Measurements from ENCODE around the gene ANAPC4. TPM values are rescaled to one million over a fixed set of nuclear protein-coding genes. Genes with fewer than 3 reads are reported as not detected.
A peak's percentile ranks its signal among the peaks of the same experiment; 100 is the strongest.

The ANAPC4 gene
- total and polyA plus RNA-seq, 2 of the 13 experiments (the other 11 are each of a cell fraction or from before 2014, with no cell fraction given), result 14.5 to 30.2 TPM

GRCh38 chr4:25376754-25377571 lies at the start of gene ANAPC4 (continued):
- TF ChIP-seq, protein P1, sequence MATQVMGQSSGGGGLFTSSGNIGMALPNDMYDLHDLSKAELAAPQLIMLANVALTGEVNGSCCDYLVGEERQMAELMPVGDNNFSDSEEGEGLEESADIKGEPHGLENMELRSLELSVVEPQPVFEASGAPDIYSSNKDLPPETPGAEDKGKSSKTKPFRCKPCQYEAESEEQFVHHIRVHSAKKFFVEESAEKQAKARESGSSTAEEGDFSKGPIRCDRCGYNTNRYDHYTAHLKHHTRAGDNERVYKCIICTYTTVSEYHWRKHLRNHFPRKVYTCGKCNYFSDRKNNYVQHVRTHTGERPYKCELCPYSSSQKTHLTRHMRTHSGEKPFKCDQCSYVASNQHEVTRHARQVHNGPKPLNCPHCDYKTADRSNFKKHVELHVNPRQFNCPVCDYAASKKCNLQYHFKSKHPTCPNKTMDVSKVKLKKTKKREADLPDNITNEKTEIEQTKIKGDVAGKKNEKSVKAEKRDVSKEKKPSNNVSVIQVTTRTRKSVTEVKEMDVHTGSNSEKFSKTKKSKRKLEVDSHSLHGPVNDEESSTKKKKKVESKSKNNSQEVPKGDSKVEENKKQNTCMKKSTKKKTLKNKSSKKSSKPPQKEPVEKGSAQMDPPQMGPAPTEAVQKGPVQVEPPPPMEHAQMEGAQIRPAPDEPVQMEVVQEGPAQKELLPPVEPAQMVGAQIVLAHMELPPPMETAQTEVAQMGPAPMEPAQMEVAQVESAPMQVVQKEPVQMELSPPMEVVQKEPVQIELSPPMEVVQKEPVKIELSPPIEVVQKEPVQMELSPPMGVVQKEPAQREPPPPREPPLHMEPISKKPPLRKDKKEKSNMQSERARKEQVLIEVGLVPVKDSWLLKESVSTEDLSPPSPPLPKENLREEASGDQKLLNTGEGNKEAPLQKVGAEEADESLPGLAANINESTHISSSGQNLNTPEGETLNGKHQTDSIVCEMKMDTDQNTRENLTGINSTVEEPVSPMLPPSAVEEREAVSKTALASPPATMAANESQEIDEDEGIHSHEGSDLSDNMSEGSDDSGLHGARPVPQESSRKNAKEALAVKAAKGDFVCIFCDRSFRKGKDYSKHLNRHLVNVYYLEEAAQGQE (IDR thresholded peaks at IDR 0.05; ENCODE audit: borderline replicate concordance in 1 of 2, low read depth in 1 of 2, low read length in 2 of 2), result peak in 1 of 2 experiments; percentile 42; a peak in 1 of 4 replicates
- no peak for TF ChIP-seq SIN3B (IDR thresholded peaks at IDR 0.05; ENCODE audit: low read length)
- TF ChIP-seq BRD4 (CRISPR knock-in tag; IDR thresholded peaks at IDR 0.05), result no peak
- TF ChIP-seq ZNF124 (CRISPR knock-in tag; IDR thresholded peaks at IDR 0.05), result no peak
- peak; percentile 51; the same call in 1 of the 2 replicates for TF ChIP-seq SPEN (CRISPR knock-in tag; IDR thresholded peaks at IDR 0.05; ENCODE audit: low read depth)
- no peak for TF ChIP-seq JUND (CRISPR knock-in tag; IDR thresholded peaks at IDR 0.05)
- no peak for TF ChIP-seq ZNF160 (CRISPR knock-in tag; IDR thresholded peaks at IDR 0.05)
- TF ChIP-seq ZNF749 (CRISPR knock-in tag; IDR thresholded peaks at IDR 0.05; ENCODE audit: borderline replicate concordance), result no peak
- no peak; the same call in 1 of the 2 replicates for TF ChIP-seq RXRB (CRISPR knock-in tag; IDR thresholded peaks at IDR 0.05; ENCODE audit: borderline replicate concordance)
- TF ChIP-seq JUNB (CRISPR knock-in tag; IDR thresholded peaks at IDR 0.05; ENCODE audit: borderline replicate concordance), result no peak
- TF ChIP-seq ATF7-NPFF (CRISPR knock-in tag; IDR thresholded peaks at IDR 0.05; ENCODE audit: low read depth), result 0 out of 2 replicates have a peak, but pooled peaks have one; percentile 26
- TF ChIP-seq E2F1 (CRISPR knock-in tag; IDR thresholded peaks at IDR 0.05), result 0 out of 2 replicates have a peak, but pooled peaks have one; percentile 18
- no peak for TF ChIP-seq ZNF878 (CRISPR knock-in tag; IDR thresholded peaks at IDR 0.05)
- peak; percentile 80 for TF ChIP-seq ZNF687 (CRISPR knock-in tag; IDR thresholded peaks at IDR 0.05)
- peak; percentile 85 to 87 for TF ChIP-seq POLR2A (IDR thresholded peaks at IDR 0.05; ENCODE audit: insufficient read depth in 1 of 2, low read depth in 2 of 2, low read length in 2 of 2)
- TF ChIP-seq WIZ (CRISPR knock-in tag; IDR thresholded peaks at IDR 0.05), result no peak
- TF ChIP-seq CBX1 (IDR thresholded peaks at IDR 0.05; ENCODE audit: low read depth), result peak; percentile 21
- TF ChIP-seq TIGD3 (CRISPR knock-in tag; IDR thresholded peaks at IDR 0.05; ENCODE audit: borderline replicate concordance), result no peak
- no peak for TF ChIP-seq IRF2 (CRISPR knock-in tag; IDR thresholded peaks at IDR 0.05)
